Osteoblast (primary cell): ENCODE results near the gene DTX3. TPM values are rescaled to one million over a fixed set of nuclear protein-coding genes. Genes with fewer than 3 reads are reported as not detected.
"Not testable (repeated sequence)": the region's sequence is repeated elsewhere in the genome, so short reads cannot be mapped to it uniquely, and the experiment has no call there.

Source experiments
- DNase-seq: peaks from one replicate; pipeline ENCODE4 v3.0.0; 2011; ENCODE audit warnings: low spot score, mixed read lengths; ENCODE audit not compliant: insufficient read length; ENCODE audit errors: missing footprints
- H2AFZ ChIP-seq: 2 replicates; pipeline ENCODE4 v1.6.0; 2011; ENCODE audit warnings: mild to moderate bottlenecking, low read length
- H3K27ac ChIP-seq: 2 replicates; pipeline ENCODE4 v1.5.1; 2011; ENCODE audit warnings: mild to moderate bottlenecking, low read depth, low read length, moderate library complexity
- H3K27me3 ChIP-seq: 2 replicates; pipeline ENCODE4 v1.6.0; 2012; ENCODE audit warnings: mild to moderate bottlenecking, control low read depth, inconsistent platforms, low read length, moderate library complexity; ENCODE audit not compliant: insufficient read depth
- H3K36me3 ChIP-seq: 2 replicates; pipeline ENCODE4 v1.5.1; 2011; ENCODE audit warnings: mild to moderate bottlenecking, low read length, control low read depth, moderate library complexity; ENCODE audit not compliant: insufficient read depth
- H3K4me1 ChIP-seq: 2 replicates; pipeline ENCODE4 v1.5.1; 2011; ENCODE audit warnings: mild to moderate bottlenecking, low read length, control low read depth, moderate library complexity; ENCODE audit not compliant: insufficient read depth
- H3K4me2 ChIP-seq: 2 replicates; pipeline ENCODE4 v1.6.0; 2011; ENCODE audit warnings: mild to moderate bottlenecking, low read length; ENCODE audit not compliant: insufficient read depth
- H3K4me3 ChIP-seq: fragments of 200-600 bp; sonication (generic); 3 replicates; pipeline ENCODE4 v1.5.1; 2012; ENCODE audit warnings: mild to moderate bottlenecking, low read length, inconsistent platforms; ENCODE audit not compliant: insufficient read depth
- H3K79me2 ChIP-seq: 2 replicates; pipeline ENCODE4 v1.6.0; 2012; ENCODE audit warnings: mild to moderate bottlenecking, low read length, control low read depth, inconsistent platforms; ENCODE audit not compliant: insufficient read depth
- H3K9me3 ChIP-seq: 2 replicates; pipeline ENCODE4 v1.5.1; 2011; ENCODE audit warnings: low read depth, low read length, control low read depth
- H4K20me1 ChIP-seq: 2 replicates; pipeline ENCODE4 v1.6.0; 2012; ENCODE audit warnings: mild to moderate bottlenecking, low read length, control low read depth; ENCODE audit not compliant: insufficient read depth
- total RNA-seq: library from RNA; depleted of rRNA; stranded (reverse); fragments of >200 nt; gene quantifications from 2 replicates; pipeline ENCODE4 v1.2.3, GENCODE V29; 2012
- TF ChIP-seq, protein P1 (sequence below): IDR thresholded peaks from 2 replicates; pipeline ENCODE4 v1.5.1; 2011; ENCODE audit warnings: mild to moderate bottlenecking, low read depth, low read length, moderate library complexity; ENCODE audit errors: extremely low read depth

Gene DTX3
- total RNA-seq, 1 donor, result 21.4 TPM

DNA sequence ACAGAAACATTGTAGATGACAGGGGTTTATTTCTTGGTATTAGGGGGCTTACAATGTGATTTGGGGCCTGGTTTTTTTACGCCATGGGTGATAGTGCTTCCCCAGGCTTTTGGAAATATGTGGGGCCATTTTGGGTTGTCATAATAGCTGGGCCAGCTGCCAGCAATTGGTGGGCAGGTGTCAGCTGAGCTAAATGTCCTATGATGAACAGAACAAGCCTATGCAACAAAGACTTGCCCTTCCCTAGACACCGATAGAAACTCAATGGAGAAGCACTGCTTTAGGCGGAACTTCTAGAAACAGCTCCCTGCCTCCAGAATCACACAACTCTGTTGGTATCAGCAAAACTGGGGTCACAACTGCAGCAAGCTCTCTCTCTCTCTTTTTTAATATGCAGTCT, 33.5 kb downstream of the DTX3 start:
- TF ChIP-seq, protein P1, sequence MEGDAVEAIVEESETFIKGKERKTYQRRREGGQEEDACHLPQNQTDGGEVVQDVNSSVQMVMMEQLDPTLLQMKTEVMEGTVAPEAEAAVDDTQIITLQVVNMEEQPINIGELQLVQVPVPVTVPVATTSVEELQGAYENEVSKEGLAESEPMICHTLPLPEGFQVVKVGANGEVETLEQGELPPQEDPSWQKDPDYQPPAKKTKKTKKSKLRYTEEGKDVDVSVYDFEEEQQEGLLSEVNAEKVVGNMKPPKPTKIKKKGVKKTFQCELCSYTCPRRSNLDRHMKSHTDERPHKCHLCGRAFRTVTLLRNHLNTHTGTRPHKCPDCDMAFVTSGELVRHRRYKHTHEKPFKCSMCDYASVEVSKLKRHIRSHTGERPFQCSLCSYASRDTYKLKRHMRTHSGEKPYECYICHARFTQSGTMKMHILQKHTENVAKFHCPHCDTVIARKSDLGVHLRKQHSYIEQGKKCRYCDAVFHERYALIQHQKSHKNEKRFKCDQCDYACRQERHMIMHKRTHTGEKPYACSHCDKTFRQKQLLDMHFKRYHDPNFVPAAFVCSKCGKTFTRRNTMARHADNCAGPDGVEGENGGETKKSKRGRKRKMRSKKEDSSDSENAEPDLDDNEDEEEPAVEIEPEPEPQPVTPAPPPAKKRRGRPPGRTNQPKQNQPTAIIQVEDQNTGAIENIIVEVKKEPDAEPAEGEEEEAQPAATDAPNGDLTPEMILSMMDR, result no peak
- DNase-seq, result peak; percentile 11
- H3K9me3 ChIP-seq, result no peaks in the 10 kb centered on the region
- no peak overlapping the region for H3K4me2 ChIP-seq
- H3K79me2 ChIP-seq, result no peaks in the 10 kb centered on the region
- no peak overlapping the region for H3K27ac ChIP-seq
- H3K36me3 ChIP-seq, result no peaks in the 10 kb centered on the region
- H2AFZ ChIP-seq, result no peak overlapping the region
- H3K4me3 ChIP-seq, result no peak overlapping the region
- no peaks in the 10 kb centered on the region for H3K4me1 ChIP-seq
- H4K20me1 ChIP-seq, result no peaks in the 10 kb centered on the region
- peaks cover 33% of the 10 kb centered on the region for H3K27me3 ChIP-seq

DNA sequence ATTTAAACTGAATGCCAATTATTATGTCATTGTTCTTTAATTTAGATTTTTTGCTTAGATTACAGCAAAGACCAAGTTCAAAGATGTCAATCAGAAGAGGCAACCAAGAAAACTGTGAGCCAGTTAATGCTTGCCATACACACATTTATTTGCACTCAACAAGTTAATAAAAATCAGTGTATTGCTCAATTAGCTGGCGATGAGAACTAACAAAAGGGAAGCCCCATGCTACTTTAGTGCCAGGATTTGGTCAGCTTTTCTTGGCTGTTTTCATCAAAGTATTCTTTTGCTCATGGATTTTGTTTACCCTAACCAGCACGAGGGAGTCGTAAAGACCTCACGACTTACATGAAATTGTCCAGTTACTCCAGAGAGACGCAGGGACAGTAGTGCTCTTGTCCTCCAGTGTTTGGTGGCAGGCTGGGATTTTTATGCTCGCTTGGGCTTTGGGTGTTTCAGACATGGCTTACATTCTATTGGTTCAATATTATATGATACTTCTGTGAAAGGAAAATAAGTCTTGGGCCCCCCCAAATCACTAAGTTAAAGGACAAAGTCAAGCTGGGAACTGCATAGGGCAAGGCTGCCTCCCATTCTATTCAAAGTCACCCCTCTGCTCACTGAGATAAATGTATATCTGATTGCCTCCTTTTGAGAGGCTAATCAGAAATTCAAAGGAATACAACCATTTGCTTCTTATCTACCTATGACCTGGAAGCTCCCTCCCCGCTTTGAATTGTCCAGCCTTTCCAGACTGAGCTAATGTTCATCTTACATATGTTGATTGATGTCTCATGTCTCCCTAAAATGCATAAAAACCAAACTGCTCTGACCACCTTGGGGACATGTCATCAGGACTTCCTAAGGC, 35.8 kb downstream of the DTX3 start:
- Histone ChIP-seq H3K4me1 (no peaks in the 10 kb centered on the region), H3K4me2 (no peak overlapping the region), H3K9me3 (no peaks in the 10 kb centered on the region), H3K79me2 (no peaks in the 10 kb centered on the region), H3K4me3 (no peak overlapping the region), H3K36me3 (no peaks in the 10 kb centered on the region), H3K27ac (no peak overlapping the region), H3K27me3 (peaks cover 29% of the 10 kb centered on the region), H2AFZ (no peak overlapping the region), H4K20me1 (no peaks in the 10 kb centered on the region)
- TF ChIP-seq, protein P1, result no peak
- peak; percentile 15 for DNase-seq

DNA sequence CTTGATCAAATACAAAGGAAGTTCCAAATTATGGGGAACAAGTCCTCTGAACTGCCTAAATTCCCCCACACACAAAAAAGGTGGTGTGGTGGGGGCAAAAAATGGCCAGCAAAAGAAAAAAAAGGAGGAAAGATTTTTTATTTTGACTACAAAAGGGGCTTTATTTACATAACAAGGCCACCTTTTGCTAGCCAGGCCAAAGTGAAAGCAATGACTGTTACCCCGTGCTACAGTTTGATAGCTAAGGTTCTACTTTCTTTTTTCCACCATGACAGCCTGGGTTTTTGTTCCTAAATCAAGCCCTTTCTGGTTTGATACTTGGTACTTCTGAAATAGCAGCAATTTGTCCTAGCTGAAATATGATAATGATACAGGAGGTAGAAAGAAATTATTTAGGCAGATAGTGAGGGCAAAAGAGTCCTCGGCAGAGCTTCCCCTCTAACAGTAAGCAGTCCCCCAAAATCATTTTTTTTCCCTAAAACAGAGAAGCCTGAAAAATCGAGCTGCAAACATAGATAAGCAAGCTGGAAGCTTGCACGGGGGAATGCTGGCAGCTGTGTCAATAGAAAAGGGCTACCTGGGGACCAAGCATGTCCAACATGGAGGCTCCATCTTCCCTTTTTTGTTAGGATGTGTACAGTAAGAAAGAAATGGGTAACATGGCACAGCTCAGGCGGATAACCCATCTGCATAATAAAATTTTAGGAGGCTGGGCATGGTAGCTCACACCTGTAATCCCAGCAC, 37.2 kb downstream of the DTX3 start:
- Histone ChIP-seq H3K36me3 (no peaks in the 10 kb centered on the region), H3K27me3 (peaks cover 24% of the 10 kb centered on the region), H2AFZ (no peak overlapping the region), H3K27ac (no peak overlapping the region), H3K79me2 (no peaks in the 10 kb centered on the region), H3K4me1 (no peaks in the 10 kb centered on the region), H3K4me3 (no peak overlapping the region), H3K4me2 (no peak overlapping the region), H4K20me1 (no peaks in the 10 kb centered on the region), H3K9me3 (no peaks in the 10 kb centered on the region)
- TF ChIP-seq, protein P1, result no peak
- no peak for DNase-seq

DNA sequence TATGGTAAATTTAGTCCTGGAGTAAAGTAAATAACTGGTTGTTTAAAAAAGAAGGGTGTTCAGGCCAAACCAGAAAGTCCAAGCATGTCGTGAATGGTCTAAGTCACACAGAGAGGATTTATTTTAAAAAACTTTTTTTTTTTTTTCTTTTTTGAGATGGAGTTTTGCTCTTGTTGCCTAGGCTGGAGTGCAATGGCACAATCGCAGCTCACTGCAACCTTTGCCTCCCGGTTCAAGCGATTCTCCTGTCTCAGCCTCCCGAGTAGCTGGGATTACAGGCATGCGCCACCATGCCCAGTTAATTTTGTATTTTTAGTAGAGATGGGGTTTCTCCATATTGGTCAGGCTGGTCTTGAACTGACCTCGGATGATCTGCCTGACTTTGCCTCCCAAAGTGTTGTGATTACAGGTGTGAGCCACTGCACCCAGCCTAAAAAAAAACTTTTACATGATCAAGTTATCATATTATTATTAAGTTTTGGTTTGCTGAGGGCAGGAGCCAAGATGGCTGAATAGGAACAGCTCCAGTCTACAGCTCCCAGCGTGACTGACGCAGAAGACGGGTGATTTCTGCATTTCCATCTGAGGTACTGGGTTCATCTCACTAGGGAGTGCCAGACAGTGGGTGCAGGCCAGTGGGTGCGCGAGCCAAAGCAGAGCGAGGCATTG, 41.5 kb downstream of the DTX3 start:
- H4K20me1 ChIP-seq, H3K79me2 ChIP-seq, H3K36me3 ChIP-seq, H3K4me1 ChIP-seq, DNase-seq, H3K4me3 ChIP-seq, H3K9me3 ChIP-seq, H3K4me2 ChIP-seq, H3K27me3 ChIP-seq, H3K27ac ChIP-seq, H2AFZ ChIP-seq: not testable (repeated sequence)

DNA sequence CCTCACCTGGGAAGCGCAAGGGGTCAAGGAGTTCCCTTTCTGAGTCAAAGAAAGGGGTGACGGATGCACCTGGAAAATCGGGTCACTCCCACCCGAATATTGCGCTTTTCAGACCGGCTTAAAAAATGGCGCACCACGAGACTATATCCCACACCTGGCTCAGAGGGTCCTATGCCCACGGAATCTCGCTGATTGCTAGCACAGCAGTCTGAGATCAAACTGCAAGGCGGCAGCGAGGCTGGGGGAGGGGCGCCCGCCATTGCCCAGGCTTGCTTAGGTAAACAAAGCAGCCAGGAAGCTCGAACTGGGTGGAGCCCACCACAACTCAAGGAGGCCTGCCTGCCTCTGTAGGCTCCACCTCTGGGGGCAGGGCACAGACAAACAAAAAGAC, 42.0 kb downstream of the DTX3 start:
- H3K36me3 ChIP-seq, H3K9me3 ChIP-seq, H3K4me2 ChIP-seq, H2AFZ ChIP-seq, H3K27me3 ChIP-seq, H4K20me1 ChIP-seq, H3K4me3 ChIP-seq, DNase-seq, H3K27ac ChIP-seq, H3K79me2 ChIP-seq, H3K4me1 ChIP-seq: not testable (repeated sequence)
